ENCODE results near the gene TKFC.

The TKFC gene

GRCh38 chr11:61332797-61333549 is at the start of gene TKFC, which contains the start of gene DDB1:
Gene TKFC (plus strand): TSS chr11:61333228. CDS start chr11:61334729, 1,501 bp downstream.
Gene DDB1 (minus strand): TSS chr11:61333105. CDS start chr11:61332968, 137 bp downstream.
- DNase-seq (ENCODE audit: low spot score), result peak; percentile 99
- in situ Hi-C loops (cut with MboI; ENCODE audit: low sequenced_read_pairs, unreplicated experiment), result no loop called here
- TF ChIP-seq CTCF (IDR thresholded peaks at IDR 0.05; ENCODE audit: borderline replicate concordance, control extremely low read depth, extremely low read depth, insufficient read depth, missing control alignments), result no peak

- in situ Hi-C loops (cut with MboI; ENCODE audit: low sequenced_read_pairs, unreplicated experiment), result no loop called here
- no peak for DNase-seq (ENCODE audit: low spot score)
- no peak for TF ChIP-seq CTCF (IDR thresholded peaks at IDR 0.05; ENCODE audit: borderline replicate concordance, control extremely low read depth, extremely low read depth, insufficient read depth, missing control alignments)
Measured at GRCh38 chr11:61283613-61284012, 49.4 kb upstream of the TKFC start.

DNA sequence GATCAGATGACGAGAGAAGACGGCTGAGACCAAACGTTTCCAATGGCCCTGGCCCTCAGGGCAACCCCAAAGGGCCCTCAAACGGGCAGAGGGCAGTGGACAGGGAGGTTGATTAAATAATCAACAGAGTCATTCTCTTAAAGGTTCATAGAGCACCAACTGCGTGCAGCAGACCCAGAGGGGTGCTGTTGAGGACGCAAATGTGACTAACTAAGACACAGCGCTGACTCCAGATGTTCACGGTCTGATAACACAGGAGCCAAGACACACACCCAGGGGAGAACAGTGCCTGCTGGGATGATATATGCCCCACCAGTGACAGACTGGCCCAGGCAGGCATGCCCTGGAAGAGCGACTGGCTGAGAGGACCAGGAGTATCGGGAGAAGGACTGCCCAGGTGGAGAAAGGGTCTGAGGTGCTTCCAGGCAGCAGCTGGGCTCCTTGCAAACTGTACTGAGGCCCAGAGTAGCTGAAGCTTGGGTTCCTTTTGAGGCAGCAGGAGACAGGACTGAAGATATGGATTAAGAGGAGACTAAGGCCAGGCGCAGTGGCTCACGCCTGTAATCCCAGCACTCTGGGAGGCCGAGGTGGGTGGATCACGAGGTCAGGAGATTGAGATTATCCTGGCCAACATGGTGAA is 45.6 kb upstream of the TKFC start:
- in situ Hi-C loops (cut with MboI; ENCODE audit: low sequenced_read_pairs, unreplicated experiment), result no loop called here
- no peak for DNase-seq (ENCODE audit: low spot score)
- no peak for TF ChIP-seq CTCF (IDR thresholded peaks at IDR 0.05; ENCODE audit: borderline replicate concordance, control extremely low read depth, extremely low read depth, insufficient read depth, missing control alignments)

GRCh38 chr11:61290905-61291690 is 41.9 kb upstream of the TKFC start:
- in situ Hi-C loops (cut with MboI; ENCODE audit: low sequenced_read_pairs, unreplicated experiment), result no loop called here
- TF ChIP-seq CTCF (IDR thresholded peaks at IDR 0.05; ENCODE audit: borderline replicate concordance, control extremely low read depth, extremely low read depth, insufficient read depth, missing control alignments), result no peak
- DNase-seq (ENCODE audit: low spot score), result no peak

DNA sequence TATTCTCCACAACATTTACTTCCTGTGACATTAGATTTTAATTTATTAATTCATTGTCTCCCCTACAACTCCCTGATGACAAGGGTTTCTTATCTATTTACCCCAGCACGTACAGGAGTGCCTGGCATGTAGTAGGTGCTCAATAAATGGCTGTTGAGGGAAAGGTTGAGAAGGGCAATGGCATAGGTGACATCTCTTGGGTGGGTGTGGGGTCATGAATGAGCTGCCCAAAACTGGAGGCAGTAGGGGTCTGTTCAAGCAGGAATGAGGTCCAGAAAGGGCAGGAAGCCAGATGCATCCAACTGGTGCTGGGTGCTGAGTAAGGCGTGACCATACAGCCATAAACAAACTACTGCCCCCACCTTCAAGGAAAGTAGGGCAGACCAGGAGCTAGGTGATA is 40.7 kb upstream of the TKFC start:
- in situ Hi-C loops (cut with MboI; ENCODE audit: low sequenced_read_pairs, unreplicated experiment), result no loop called here
- no peak for TF ChIP-seq CTCF (IDR thresholded peaks at IDR 0.05; ENCODE audit: borderline replicate concordance, control extremely low read depth, extremely low read depth, insufficient read depth, missing control alignments)
- no peak for DNase-seq (ENCODE audit: low spot score)
